Parathyroid adenoma (tissue), 2 donors: ENCODE results near the gene GTF2IRD1.

Experiments used
- H2AFZ ChIP-seq: fragments of 300-600 bp; sonication (generic); one replicate; pipeline ENCODE4 v1.7.0; 2017; ENCODE audit warnings: antibody characterized with exemption, mild to moderate bottlenecking
- H3K27ac ChIP-seq: fragments of 300-600 bp; sonication (generic); one replicate; pipeline ENCODE4 v1.7.0; 2017
- H3K27me3 ChIP-seq: fragments of 300-600 bp; sonication (generic); one replicate; pipeline ENCODE4 v1.7.0; 2017; ENCODE audit warnings: low read length; ENCODE audit not compliant: control insufficient read depth, insufficient read depth
- H3K36me3 ChIP-seq: fragments of 300-600 bp; sonication (generic); one replicate; pipeline ENCODE4 v1.7.0; 2017; ENCODE audit warnings: low read length; ENCODE audit not compliant: control insufficient read depth, insufficient read depth
- H3K4me1 ChIP-seq: fragments of 300-600 bp; sonication (generic); one replicate; pipeline ENCODE4 v1.7.0; 2017; ENCODE audit warnings: control low read depth
- H3K4me2 ChIP-seq: fragments of 300-600 bp; sonication (generic); one replicate; pipeline ENCODE4 v1.7.0; 2017; ENCODE audit warnings: low read length
- H3K4me3 ChIP-seq: fragments of 300-600 bp; sonication (generic); one replicate; pipeline ENCODE4 v1.7.0; 2017; ENCODE audit warnings: low read depth, low read length
- H3K79me2 ChIP-seq: fragments of 300-600 bp; sonication (generic); one replicate; pipeline ENCODE4 v1.7.0; 2017; ENCODE audit warnings: control low read depth
- H3K9ac ChIP-seq: fragments of 300-600 bp; sonication (generic); one replicate; pipeline ENCODE4 v1.7.0; 2017; ENCODE audit warnings: mild to moderate bottlenecking
- H3K9me3 ChIP-seq: fragments of 300-600 bp; sonication (generic); one replicate; pipeline ENCODE4 v1.7.0; 2017; ENCODE audit warnings: low read length; ENCODE audit not compliant: control insufficient read depth
- TF ChIP-seq, protein P1 (sequence below): fragments of 300-600 bp; sonication (generic); IDR thresholded peaks from one replicate; pipeline ENCODE4 v1.7.0; 2017; ENCODE audit warnings: antibody characterized with exemption, mild to moderate bottlenecking
- donor health status: primary hyperparathyroidism.

GTF2IRD1 gene

DNA sequence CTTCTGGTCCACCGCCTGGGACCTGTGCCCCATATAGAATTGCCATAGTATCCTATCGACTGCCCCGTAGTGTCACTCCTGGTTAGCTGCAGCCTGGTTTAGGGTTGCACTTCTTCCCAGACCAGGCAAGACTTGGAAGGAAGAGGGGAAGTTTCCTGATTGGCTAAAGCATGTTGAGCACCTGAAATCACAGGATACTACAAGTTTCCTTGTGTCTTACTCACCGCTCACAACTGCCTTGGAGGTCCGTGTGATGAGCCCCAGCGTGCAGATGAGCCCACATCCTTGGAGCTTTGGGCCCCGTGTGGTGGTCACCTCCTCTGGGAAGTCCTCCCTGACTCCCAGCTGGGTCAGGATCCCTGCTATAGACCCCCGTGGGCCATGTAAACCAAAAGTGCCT is 129.9 kb downstream of the GTF2IRD1 start:
- Histone ChIP-seq H3K4me3 (no peak overlapping the region), H3K27ac (no peak overlapping the region), H3K36me3 (no peaks in the 10 kb centered on the region), H3K9me3 (no peaks in the 10 kb centered on the region), H3K9ac (no peak overlapping the region), H3K79me2 (no peaks in the 10 kb centered on the region), H3K27me3 (no peaks in the 10 kb centered on the region), H3K4me1 (peaks cover 30% of the 10 kb centered on the region), H3K4me2 (no peak overlapping the region), H2AFZ (no peak overlapping the region)
- TF ChIP-seq, protein P1, sequence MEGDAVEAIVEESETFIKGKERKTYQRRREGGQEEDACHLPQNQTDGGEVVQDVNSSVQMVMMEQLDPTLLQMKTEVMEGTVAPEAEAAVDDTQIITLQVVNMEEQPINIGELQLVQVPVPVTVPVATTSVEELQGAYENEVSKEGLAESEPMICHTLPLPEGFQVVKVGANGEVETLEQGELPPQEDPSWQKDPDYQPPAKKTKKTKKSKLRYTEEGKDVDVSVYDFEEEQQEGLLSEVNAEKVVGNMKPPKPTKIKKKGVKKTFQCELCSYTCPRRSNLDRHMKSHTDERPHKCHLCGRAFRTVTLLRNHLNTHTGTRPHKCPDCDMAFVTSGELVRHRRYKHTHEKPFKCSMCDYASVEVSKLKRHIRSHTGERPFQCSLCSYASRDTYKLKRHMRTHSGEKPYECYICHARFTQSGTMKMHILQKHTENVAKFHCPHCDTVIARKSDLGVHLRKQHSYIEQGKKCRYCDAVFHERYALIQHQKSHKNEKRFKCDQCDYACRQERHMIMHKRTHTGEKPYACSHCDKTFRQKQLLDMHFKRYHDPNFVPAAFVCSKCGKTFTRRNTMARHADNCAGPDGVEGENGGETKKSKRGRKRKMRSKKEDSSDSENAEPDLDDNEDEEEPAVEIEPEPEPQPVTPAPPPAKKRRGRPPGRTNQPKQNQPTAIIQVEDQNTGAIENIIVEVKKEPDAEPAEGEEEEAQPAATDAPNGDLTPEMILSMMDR = no peak

DNA sequence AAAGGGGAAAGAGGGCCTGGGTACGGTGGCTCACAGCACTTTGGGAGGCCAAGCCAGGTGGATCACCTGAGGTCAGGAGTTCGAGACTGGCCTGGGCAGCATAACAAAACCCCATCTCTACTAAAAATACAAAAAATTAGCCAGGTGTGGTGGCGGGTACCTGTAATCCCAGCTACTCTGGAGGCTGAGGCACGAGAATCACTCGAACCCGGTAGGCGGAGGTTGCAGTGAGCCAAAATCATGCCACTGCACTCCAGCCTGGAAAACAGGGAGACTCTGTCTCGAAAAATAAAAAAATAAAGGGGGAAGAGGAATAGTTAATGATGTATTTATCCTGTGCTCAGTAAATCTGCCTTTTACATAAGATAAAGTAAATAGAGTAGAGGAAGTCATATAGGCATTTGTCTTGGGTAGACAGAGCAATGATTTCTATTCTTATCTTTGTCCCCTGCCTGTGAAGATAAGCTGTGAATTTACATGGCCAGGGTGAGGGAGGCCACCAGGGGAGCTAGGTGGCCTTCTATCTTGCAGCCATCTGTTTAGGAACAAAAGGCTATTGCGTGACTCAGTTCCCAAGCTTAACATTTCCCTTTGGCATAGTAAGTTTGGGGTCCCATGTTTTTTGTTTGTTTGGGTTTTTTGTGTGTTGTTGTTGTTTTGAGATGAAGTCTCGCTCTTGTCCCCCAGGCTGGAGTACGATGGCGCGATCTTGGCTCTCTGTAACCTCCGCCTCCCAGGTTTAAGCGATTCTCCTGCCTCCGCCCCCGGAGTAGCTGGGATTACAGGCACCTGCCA is 130.7 kb downstream of the GTF2IRD1 start:
- Histone ChIP-seq H3K4me3 (no peak overlapping the region), H3K27ac (no peak overlapping the region), H2AFZ (no peak overlapping the region), H3K9me3 (no peaks in the 10 kb centered on the region), H3K9ac (no peak overlapping the region), H3K27me3 (no peaks in the 10 kb centered on the region), H3K4me2 (no peak overlapping the region), H3K4me1 (peaks cover 30% of the 10 kb centered on the region), H3K79me2 (no peaks in the 10 kb centered on the region), H3K36me3 (no peaks in the 10 kb centered on the region)
- TF ChIP-seq, protein P1 = no peak

DNA sequence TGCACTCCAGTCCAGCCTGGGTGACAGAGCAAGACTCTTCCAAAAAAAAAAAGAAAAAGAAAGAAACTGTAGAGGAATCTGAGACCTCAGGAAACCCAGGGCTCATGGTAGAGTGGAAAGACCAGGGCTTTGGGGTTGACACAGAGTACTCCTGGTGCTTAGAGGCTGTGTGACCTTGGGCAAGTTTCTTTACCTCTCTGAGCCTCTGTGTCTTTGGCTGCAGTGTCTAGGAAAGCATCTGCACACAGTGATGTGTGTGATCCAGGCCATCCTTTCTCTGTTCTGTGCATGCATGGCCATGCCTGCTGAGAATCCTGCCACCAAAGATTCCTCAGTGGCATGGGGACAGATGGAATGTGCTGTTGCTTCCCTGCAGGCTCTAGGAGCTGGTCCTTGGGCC is 132.1 kb downstream of the GTF2IRD1 start:
- TF ChIP-seq, protein P1 = no peak
- H3K4me1 ChIP-seq = peaks cover 30% of the 10 kb centered on the region
- H3K9ac ChIP-seq = no peak overlapping the region
- no peak overlapping the region for H3K4me2 ChIP-seq
- no peaks in the 10 kb centered on the region for H3K27me3 ChIP-seq
- H2AFZ ChIP-seq = peak overlapping the region; percentile 81
- no peak overlapping the region for H3K4me3 ChIP-seq
- H3K36me3 ChIP-seq = no peaks in the 10 kb centered on the region
- H3K79me2 ChIP-seq = no peaks in the 10 kb centered on the region
- H3K9me3 ChIP-seq = no peaks in the 10 kb centered on the region
- peak overlapping the region; percentile 94 for H3K27ac ChIP-seq

DNA sequence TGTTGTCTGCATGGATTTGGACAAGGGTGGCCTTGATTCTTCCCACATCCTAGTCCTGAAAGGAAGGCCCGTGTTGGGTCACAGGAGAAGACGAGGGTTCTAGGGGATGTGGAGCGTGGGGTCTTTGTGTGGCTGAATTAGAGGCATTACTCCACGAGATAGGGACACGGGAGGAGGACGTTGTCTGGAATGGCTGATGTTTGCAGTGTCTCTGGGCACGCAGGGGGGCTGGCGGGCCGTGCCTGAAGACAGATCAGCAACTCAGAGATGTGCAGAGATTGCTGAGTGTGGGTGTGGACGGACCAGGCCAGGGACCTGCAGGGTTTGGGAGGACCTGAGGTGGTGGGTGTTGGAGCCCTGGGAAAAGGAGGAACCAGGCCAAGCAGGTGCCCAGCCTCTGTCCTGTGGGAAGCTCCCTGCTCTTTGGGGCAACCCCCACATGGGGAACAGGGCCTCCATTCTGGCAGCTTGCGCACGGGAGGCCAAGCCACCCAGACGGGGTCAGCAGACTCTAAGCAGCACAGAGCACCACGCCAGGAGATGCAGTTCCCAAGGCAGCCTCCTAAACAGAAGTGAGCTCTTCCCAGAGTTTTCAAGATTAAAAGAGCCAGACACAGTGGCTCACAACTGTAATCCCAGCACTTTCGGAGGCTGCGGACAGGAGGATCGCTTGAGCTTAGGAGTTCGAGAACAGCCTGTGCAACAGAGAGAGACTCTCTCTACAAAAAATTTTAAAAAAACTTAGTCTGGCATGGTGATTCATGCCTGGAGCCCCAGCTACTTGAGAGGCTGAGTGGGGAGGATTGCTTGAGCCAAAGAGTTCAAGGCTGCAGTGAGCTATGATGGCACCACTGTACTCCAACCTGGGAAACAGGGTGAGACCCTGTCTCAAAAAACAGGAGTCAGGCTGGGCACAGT is 132.8 kb downstream of the GTF2IRD1 start:
- Histone ChIP-seq H3K79me2 (no peaks in the 10 kb centered on the region), H3K4me1 (peaks cover 30% of the 10 kb centered on the region), H3K9me3 (no peaks in the 10 kb centered on the region), H3K9ac (no peak overlapping the region), H3K36me3 (no peaks in the 10 kb centered on the region), H3K27me3 (no peaks in the 10 kb centered on the region), H3K27ac (peak overlapping the region; percentile 94), H3K4me3 (no peak overlapping the region), H2AFZ (peak overlapping the region; percentile 81), H3K4me2 (no peak overlapping the region)
- TF ChIP-seq, protein P1 = no peak
